Measurements from ENCODE around the gene LONRF2.
A peak's percentile ranks its signal among the peaks of the same experiment; 100 is the strongest.

Gene LONRF2

GRCh38 chr2:100299548-100299947 is 22.8 kb downstream of the LONRF2 start:
- no peak for DNase-seq

GRCh38 chr2:100297511-100297910 is 24.8 kb downstream of the LONRF2 start:
- DNase-seq: no peak

- DNase-seq: no peak
These were observed 28.2 kb downstream of the LONRF2 start for GRCh38 chr2:100294162-100294497.

GRCh38 chr2:100293341-100294161 is 28.8 kb downstream of the LONRF2 start:
- no peak for DNase-seq

- no peak for DNase-seq
These were observed 30.2 kb downstream of the LONRF2 start for GRCh38 chr2:100292022-100292580.

GRCh38 chr2:100291152-100291970 is 30.9 kb downstream of the LONRF2 start:
- DNase-seq: peak; percentile 5

GRCh38 chr2:100290718-100291151 is 31.6 kb downstream of the LONRF2 start:
- no peak for DNase-seq

- no peak for DNase-seq
These were observed 33.3 kb downstream of the LONRF2 start for GRCh38 chr2:100289020-100289419.

GRCh38 chr2:100286318-100286717 is 36.0 kb downstream of the LONRF2 start:
- DNase-seq: no peak

- no peak for DNase-seq
These were observed 36.6 kb downstream of the LONRF2 start for GRCh38 chr2:100285691-100286090.

GRCh38 chr2:100285011-100285410 is 37.3 kb downstream of the LONRF2 start:
- no peak for DNase-seq

- DNase-seq: no peak
These were observed 38.4 kb downstream of the LONRF2 start for GRCh38 chr2:100283724-100284501.

- DNase-seq: no peak
These were observed 40.5 kb downstream of the LONRF2 start for GRCh38 chr2:100281521-100282438.

GRCh38 chr2:100279586-100280534 is 42.4 kb downstream of the LONRF2 start:
- DNase-seq: no peak

GRCh38 chr2:100278986-100279385 is 43.3 kb downstream of the LONRF2 start:
- no peak for DNase-seq

GRCh38 chr2:100278501-100278900 is 43.8 kb downstream of the LONRF2 start:
- no peak for DNase-seq

- DNase-seq: no peak
These were observed 44.6 kb downstream of the LONRF2 start for GRCh38 chr2:100277540-100278207.

GRCh38 chr2:100276716-100277115 is 45.6 kb downstream of the LONRF2 start:
- DNase-seq: no peak

- DNase-seq: no peak
These were observed 47.1 kb downstream of the LONRF2 start for GRCh38 chr2:100275200-100275589.

GRCh38 chr2:100274566-100275199 is 47.6 kb downstream of the LONRF2 start:
- no peak for DNase-seq
